Measurements from ENCODE around the gene TDG.

The TDG gene

DNA sequence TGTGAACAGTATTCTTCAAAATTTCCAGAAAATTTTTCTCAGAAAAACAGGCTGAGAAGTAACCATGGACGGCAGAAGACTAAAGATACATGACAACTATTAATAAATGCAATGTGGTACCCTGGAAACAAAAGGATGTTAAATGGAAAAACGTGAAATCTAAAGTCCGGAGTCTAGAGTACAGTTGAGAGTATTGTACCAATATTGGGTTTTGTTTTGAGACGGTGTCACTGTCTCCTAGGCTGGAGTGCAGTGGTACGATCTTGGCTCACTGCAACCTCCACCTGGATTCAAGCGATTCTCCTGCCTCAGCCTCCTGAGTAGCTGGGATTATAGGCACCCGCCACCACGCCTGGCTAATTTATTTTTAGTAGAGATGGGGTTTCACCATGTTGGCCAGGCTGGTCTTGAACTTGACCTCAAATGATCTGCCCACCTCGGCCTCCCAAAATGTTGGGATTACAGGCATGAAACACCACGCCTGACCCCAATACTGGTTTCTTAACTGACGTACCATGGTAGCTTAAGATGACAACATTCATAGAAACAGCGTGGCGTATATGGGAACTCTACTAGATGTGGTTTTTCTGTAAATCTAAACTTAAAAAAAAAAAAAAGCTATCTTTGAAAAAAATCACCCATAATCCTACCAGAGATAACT is 16.8 kb upstream of the TDG start:
- Histone ChIP-seq H3K9me3 (ENCODE audit: control insufficient read depth, insufficient read depth, low read length) (no peaks in the 10 kb centered on the region), H3K9ac (ENCODE audit: low read depth, low read length) (no peak overlapping the region), H3K4me1 (ENCODE audit: insufficient read depth, low read length) (no peaks in the 10 kb centered on the region), H3K36me3 (ENCODE audit: insufficient read depth, low read length) (peaks cover 47% of the 10 kb centered on the region)

DNA sequence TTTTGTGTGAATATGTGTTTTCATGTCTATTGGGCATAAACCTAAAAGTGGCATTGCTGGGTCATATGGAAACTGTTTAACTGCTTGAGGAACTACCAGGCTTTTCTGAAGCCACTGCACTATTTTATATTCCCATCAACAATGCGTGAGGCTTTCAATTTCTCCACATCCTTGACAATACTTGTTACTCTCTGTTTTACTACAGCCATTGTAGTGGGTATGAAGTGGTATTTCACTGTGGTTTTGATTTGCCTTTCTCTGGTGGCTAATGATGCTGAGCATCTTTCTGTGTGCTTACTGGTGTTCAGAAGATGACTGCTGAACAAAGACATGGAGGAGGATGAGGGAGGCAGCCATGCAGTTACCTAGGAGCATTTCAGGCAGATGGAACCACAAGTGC is 13.2 kb upstream of the TDG start:
- H3K36me3 ChIP-seq (ENCODE audit: insufficient read depth, low read length), result peaks cover 29% of the 10 kb centered on the region
- H3K4me1 ChIP-seq (ENCODE audit: insufficient read depth, low read length), result no peaks in the 10 kb centered on the region
- no peaks in the 10 kb centered on the region for H3K9me3 ChIP-seq (ENCODE audit: control insufficient read depth, insufficient read depth, low read length)
- no peak overlapping the region for H3K9ac ChIP-seq (ENCODE audit: low read depth, low read length)

DNA sequence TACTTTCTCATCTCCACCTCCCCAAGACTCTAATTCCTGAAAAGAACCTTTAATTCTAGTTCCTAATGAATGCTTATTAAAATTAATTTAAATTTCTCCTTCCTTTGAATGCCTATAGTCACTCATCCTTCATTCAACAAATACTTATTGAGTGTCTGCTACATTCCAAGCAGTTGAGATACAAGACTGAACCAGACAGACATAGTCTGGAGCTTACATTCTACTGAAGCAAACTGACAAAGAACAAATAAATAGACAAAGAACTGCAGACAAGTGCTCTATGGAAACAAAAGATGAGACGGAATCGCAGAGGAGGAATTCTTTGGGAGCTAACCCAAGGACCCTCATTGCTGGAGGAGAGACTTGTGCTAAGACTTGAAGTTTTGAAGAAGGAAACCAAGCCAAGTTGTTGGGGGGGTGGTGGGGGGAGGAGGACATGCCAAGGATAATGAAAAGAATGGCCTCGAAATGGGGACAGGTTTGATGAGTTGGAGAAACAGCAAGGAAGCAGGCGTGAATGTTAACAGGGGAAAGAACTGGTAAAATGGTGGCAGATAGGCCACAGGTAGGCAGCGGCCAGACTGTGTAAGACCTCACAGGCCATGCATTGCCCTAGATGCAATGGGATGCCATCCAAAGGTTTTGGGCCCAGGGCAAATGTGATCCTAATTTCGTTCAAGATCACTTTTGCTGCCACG is 9.7 kb upstream of the TDG start:
- no peaks in the 10 kb centered on the region for H3K9me3 ChIP-seq (ENCODE audit: control insufficient read depth, insufficient read depth, low read length)
- H3K4me1 ChIP-seq (ENCODE audit: insufficient read depth, low read length), result no peaks in the 10 kb centered on the region
- H3K36me3 ChIP-seq (ENCODE audit: insufficient read depth, low read length), result peaks cover 23% of the 10 kb centered on the region
- H3K9ac ChIP-seq (ENCODE audit: low read depth, low read length), result peak overlapping the region; percentile 91

DNA sequence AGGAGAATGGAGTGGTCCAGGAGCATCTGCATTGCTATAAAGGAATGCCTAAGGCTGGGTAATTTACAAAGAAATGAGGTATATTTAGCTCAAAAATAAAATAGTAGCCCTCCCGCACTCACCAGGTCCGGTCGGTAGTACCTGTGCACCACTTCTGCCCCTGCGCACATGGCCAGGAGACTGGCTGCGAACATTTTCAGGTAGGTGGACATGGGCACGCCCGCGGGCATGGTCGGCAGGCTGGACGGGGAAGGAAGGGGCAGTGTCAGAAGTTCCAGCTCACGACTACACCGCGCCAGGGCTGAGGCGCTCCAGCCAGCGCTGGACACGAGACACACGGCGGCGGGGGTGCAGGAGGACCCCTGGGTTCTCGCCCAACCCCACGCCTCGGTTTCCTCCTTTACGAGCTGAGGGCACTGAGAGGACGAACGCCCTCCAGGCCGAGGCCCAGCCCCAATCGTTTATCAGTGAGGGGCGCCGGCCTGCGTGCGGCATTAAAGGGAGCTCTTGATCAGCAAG is 9.1 kb upstream of the TDG start:
- H3K4me1 ChIP-seq (ENCODE audit: insufficient read depth, low read length), result no peaks in the 10 kb centered on the region
- peaks cover 20% of the 10 kb centered on the region for H3K36me3 ChIP-seq (ENCODE audit: insufficient read depth, low read length)
- H3K9me3 ChIP-seq (ENCODE audit: control insufficient read depth, insufficient read depth, low read length), result no peaks in the 10 kb centered on the region
- H3K9ac ChIP-seq (ENCODE audit: low read depth, low read length), result peak overlapping the region; percentile 91

DNA sequence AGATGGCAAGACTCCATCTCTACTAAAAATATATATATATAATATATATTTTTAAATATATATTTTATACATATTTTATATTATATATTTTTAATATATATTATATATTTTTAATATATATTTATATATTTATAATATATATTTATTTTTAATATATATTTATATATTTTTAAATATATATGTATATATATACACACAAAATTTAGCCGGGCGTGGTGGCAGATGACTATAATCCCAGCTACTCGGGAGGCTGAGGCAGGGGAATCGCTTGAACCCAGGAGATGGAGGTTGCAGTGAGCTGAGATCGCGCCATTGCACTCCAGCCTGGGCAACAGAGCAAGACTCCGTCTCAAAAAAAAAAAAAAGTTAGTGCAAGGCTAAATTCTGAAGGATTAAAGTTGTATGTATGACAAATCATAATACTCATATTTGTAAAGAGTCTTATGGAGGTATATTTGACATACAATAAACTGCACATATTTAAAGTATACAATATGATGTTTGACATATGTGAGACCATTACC is 7.7 kb upstream of the TDG start:
- peak overlapping the region; percentile 91; the same call in 1 of the 2 replicates for H3K9ac ChIP-seq (ENCODE audit: low read depth, low read length)
- no peaks in the 10 kb centered on the region for H3K4me1 ChIP-seq (ENCODE audit: insufficient read depth, low read length)
- H3K36me3 ChIP-seq (ENCODE audit: insufficient read depth, low read length), result peaks cover 13% of the 10 kb centered on the region
- H3K9me3 ChIP-seq (ENCODE audit: control insufficient read depth, insufficient read depth, low read length), result no peaks in the 10 kb centered on the region

DNA sequence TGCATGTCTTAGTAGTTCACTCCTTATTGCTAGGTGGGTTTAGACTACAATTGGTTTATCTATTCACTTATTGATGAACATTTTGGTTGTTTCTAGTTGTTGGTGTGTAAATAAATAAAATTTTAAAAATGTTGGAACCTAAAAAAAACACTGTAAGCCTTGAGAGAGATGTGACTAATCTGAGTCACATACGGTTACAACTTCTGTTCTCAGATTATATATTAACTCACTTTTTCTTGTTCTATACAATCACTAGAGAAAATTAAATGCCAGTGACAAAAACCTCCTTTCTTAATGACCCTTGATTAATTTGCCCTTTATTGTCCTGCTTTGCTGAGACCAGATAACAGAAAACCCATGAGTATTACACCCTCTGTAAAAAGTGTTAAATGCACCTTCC is 7.1 kb upstream of the TDG start:
- Histone ChIP-seq H3K4me1 (ENCODE audit: insufficient read depth, low read length) (no peaks in the 10 kb centered on the region), H3K9ac (ENCODE audit: low read depth, low read length) (no peak overlapping the region), H3K36me3 (ENCODE audit: insufficient read depth, low read length) (peaks cover 6% of the 10 kb centered on the region; the same call in 1 of the 2 replicates), H3K9me3 (ENCODE audit: control insufficient read depth, insufficient read depth, low read length) (no peaks in the 10 kb centered on the region)

DNA sequence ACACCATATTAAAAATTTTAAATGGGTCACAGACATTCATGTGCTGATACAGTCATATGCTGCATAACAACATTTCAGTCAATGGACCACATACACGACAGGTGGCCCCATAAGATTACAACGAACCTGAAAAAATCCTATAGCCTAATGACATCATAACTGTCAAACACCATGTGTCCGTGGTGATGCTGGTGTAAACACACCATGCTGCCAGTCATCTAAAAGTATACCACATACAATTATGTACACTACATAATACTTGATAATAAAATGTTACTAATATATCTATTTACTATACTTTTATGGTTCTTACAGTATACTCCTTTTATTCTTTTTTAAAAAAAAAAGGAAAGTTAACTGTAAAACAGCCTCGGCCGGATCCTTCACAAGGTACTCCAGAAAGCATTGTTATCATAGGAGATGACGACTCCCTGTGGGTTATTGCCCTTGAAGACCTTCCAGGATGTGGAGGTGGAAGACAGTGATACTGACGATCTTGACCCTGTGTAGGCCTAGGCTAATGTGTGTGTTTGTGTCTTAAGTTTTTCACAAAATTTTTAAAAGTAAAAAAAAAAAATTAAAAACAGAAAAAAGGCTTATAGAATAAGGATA is 5.0 kb upstream of the TDG start:
- Histone ChIP-seq H3K9ac (ENCODE audit: low read depth, low read length) (no peak overlapping the region), H3K4me1 (ENCODE audit: insufficient read depth, low read length) (peaks cover 5% of the 10 kb centered on the region; the same call in 1 of the 2 replicates), H3K9me3 (ENCODE audit: control insufficient read depth, insufficient read depth, low read length) (no peaks in the 10 kb centered on the region), H3K36me3 (ENCODE audit: insufficient read depth, low read length) (no peaks in the 10 kb centered on the region)

DNA sequence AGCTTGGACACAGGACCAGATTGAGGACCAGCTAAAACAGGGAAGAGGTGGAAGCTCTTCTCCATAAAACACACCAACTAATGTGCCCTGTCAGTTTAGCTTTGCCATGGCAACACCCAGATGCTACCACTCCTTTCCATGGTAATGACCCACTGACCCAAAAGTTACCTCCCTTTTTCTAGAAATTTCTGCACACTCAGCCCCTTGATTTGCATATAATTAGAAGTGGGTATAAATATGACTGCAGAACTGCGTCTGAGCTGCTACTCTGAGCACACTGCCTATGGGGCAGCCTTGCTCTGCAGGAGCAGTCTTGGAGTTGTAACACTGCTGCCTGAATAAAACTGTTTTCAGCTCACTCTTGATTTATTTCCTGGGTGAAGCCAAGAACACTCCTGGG is 3.2 kb upstream of the TDG start:
- H3K9ac ChIP-seq (ENCODE audit: low read depth, low read length), result no peak overlapping the region
- no peaks in the 10 kb centered on the region for H3K36me3 ChIP-seq (ENCODE audit: insufficient read depth, low read length)

DNA sequence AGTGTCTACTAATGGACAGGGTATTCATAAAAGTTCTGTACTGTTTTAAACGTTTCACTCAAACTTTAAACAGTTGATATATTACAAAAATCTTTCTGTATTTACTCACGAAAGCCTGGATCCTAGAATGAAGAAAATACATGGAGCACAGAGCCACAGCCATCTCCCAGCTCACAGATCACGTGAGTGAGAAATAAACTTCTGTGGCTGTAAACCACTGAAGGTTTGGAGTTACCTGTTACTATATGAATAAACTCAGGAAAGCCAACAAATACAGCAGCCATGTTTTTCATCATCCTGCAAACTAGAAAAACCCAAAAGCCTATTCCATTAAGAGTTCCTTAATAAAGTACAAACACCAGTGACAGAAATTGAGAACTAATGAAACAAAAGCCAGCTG is 867 bp upstream of the TDG start:
- no peaks in the 10 kb centered on the region for H3K9me3 ChIP-seq (ENCODE audit: control insufficient read depth, insufficient read depth, low read length)
- no peaks in the 10 kb centered on the region for H3K36me3 ChIP-seq (ENCODE audit: insufficient read depth, low read length)
- peak overlapping the region; percentile 85 for H3K9ac ChIP-seq (ENCODE audit: low read depth, low read length)
- H3K4me1 ChIP-seq (ENCODE audit: insufficient read depth, low read length), result peaks cover 5% of the 10 kb centered on the region; the same call in 1 of the 2 replicates

More for the DNA sequence above, 3.2 kb upstream of the TDG start:
- H3K9me3 ChIP-seq (ENCODE audit: control insufficient read depth, insufficient read depth, low read length), result no peaks in the 10 kb centered on the region
- peaks cover 5% of the 10 kb centered on the region; the same call in 1 of the 2 replicates for H3K4me1 ChIP-seq (ENCODE audit: insufficient read depth, low read length)

DNA sequence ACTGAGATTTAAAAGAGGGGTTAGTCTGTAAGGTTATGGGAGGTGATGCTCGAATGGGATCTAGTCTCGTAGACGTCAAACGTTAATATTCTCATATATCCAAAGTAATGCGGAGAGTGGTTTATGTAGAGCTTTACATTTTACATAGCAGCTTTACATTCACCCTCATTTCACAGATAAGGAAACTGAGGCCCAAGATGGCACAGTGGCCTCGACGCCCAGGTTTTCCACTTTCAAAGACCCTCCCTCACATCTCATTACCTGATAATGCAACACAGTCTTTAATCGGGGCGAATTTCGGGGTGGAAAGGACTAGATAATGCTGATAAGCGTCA is 450 bp upstream of the TDG start:
- H3K4me1 ChIP-seq (ENCODE audit: insufficient read depth, low read length), result peaks cover 5% of the 10 kb centered on the region; the same call in 1 of the 2 replicates
- no peaks in the 10 kb centered on the region for H3K36me3 ChIP-seq (ENCODE audit: insufficient read depth, low read length)
- H3K9ac ChIP-seq (ENCODE audit: low read depth, low read length), result peak overlapping the region; percentile 85
- no peaks in the 10 kb centered on the region for H3K9me3 ChIP-seq (ENCODE audit: control insufficient read depth, insufficient read depth, low read length)

DNA sequence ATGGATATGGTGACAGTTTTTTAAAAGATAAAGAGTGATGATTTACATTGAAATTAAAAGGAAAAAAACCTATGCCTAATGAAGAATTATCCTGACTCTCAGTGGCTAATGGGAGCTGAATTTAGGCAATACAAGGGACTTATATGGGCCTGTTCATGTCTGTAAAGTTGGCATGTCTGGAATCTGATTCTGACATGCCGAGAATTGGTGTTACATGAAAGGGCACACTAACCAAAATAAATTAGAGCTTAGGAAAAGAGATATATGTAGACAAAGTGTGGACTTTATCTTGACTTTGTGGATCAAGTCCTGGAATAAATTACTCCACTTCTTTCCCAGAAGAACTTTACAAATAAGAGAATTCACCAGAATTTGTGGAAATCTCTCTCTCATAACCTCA is 1.1 kb downstream of the TDG start:
- Histone ChIP-seq H3K9ac (ENCODE audit: low read depth, low read length) (peak overlapping the region; percentile 85), H3K9me3 (ENCODE audit: control insufficient read depth, insufficient read depth, low read length) (no peaks in the 10 kb centered on the region), H3K4me1 (ENCODE audit: insufficient read depth, low read length) (peaks cover 5% of the 10 kb centered on the region; the same call in 1 of the 2 replicates), H3K36me3 (ENCODE audit: insufficient read depth, low read length) (no peaks in the 10 kb centered on the region)

DNA sequence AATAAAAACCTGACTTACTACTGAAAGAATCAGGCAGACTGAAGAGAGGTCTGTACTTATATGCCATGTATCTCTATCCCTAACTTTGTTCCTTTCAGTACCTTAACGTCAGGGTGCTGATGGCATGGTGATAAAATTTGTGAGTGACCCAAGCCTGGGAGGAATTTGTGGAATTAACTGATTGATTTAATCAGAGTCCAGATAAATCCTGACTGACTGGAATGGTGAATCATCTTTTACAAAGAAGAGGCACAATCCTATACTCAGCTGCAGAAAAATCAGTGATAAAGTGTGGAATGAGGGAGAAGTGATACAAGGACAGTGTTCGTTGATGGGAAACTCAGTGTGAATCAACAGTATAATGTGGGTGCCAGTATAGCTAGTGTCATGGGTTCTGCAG is 3.7 kb downstream of the TDG start:
- H3K9ac ChIP-seq (ENCODE audit: low read depth, low read length), result no peak overlapping the region
- H3K4me1 ChIP-seq (ENCODE audit: insufficient read depth, low read length), result peaks cover 3% of the 10 kb centered on the region; the same call in 1 of the 2 replicates
- H3K9me3 ChIP-seq (ENCODE audit: control insufficient read depth, insufficient read depth, low read length), result no peaks in the 10 kb centered on the region
- peaks cover 3% of the 10 kb centered on the region; the same call in 1 of the 2 replicates for H3K36me3 ChIP-seq (ENCODE audit: insufficient read depth, low read length)

DNA sequence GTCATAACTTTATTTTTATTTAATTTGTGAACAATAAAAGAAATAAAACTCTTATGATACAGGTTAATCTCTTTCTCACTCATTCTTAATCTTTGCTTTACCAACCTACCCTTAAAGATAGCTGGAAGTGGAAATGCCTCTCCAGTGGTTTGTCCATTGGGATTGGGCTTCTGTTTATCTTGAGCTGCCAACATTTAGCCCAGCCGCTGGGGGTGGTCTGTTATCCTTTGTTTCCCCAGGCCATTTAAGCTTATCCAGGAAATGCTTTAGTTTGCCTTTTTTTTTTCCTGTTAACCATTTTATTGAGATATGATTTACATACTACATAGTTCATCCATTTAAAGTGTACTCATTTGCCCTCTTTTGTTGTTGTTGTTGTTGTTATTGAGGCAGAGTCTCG is 8.2 kb downstream of the TDG start:
- H3K9ac ChIP-seq (ENCODE audit: low read depth, low read length), result no peak overlapping the region
- no peaks in the 10 kb centered on the region for H3K4me1 ChIP-seq (ENCODE audit: insufficient read depth, low read length)
- peaks cover 17% of the 10 kb centered on the region for H3K36me3 ChIP-seq (ENCODE audit: insufficient read depth, low read length)
- H3K9me3 ChIP-seq (ENCODE audit: control insufficient read depth, insufficient read depth, low read length), result no peaks in the 10 kb centered on the region

DNA sequence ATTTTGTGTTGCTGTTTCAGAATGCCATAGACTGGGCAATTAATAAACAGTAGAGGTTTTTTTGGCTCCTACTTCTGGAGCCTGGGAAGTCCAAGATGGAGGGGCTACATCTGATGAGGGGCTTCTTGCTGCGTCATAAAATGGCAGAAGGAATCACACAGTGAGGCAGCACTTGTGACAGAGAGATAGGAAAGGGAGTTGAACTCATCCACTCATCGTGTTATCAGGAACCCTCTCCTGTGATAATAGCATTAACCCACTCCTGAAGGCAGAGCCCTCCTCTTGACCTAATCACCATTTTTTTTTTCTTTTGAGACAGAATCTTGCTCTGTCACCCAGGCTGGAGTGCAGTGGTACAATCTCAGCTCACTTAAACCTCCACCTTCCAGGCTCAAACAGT is 9.7 kb downstream of the TDG start:
- no peaks in the 10 kb centered on the region for H3K4me1 ChIP-seq (ENCODE audit: insufficient read depth, low read length)
- H3K36me3 ChIP-seq (ENCODE audit: insufficient read depth, low read length), result peaks cover 22% of the 10 kb centered on the region
- H3K9ac ChIP-seq (ENCODE audit: low read depth, low read length), result no peak overlapping the region
- no peaks in the 10 kb centered on the region for H3K9me3 ChIP-seq (ENCODE audit: control insufficient read depth, insufficient read depth, low read length)
